Loucy (cell line): ENCODE measurements around the gene SCNN1A.

Experiments used
- H2AFZ ChIP-seq: fragments of 200-600 bp; sonication (generic); 2 replicates; pipeline ENCODE4 v1.6.0; 2016; ENCODE audit warnings: antibody characterized with exemption, mild to moderate bottlenecking, low read length, moderate library complexity
- H3F3A ChIP-seq: fragments of 200-600 bp; 2 replicates; pipeline ENCODE4 v1.6.0; 2016; ENCODE audit warnings: antibody characterized with exemption, low read depth, mild to moderate bottlenecking
- H3K27me3 ChIP-seq: fragments of 200-600 bp; sonication (generic); 2 replicates; pipeline ENCODE4 v1.6.1; 2014; ENCODE audit warnings: low read length, mild to moderate bottlenecking; ENCODE audit not compliant: insufficient read depth, poor library complexity, severe bottlenecking
- H3K36me3 ChIP-seq: fragments of 200-600 bp; sonication (generic); 2 replicates; pipeline ENCODE4 v1.6.1; 2016; ENCODE audit warnings: low read length; ENCODE audit not compliant: insufficient read depth
- H3K4me1 ChIP-seq: fragments of 200-600 bp; sonication (generic); 2 replicates; pipeline ENCODE4 v1.5.1; 2014; ENCODE audit warnings: low read length, mild to moderate bottlenecking; ENCODE audit not compliant: insufficient read depth, poor library complexity, severe bottlenecking
- H3K4me2 ChIP-seq: fragments of 200-600 bp; sonication (generic); 2 replicates; pipeline ENCODE4 v1.6.0; 2014; ENCODE audit warnings: antibody characterized with exemption, low read length, low read depth, mild to moderate bottlenecking; ENCODE audit not compliant: poor library complexity, severe bottlenecking
- H3K4me3 ChIP-seq: fragments of 200-600 bp; sonication (generic); 2 replicates; pipeline ENCODE4 v1.5.1; 2014; ENCODE audit warnings: low read length, mild to moderate bottlenecking, mixed read lengths; ENCODE audit not compliant: poor library complexity, severe bottlenecking
- H3K79me2 ChIP-seq: fragments of 200-600 bp; sonication (generic); 2 replicates; pipeline ENCODE4 v1.6.1; 2014; ENCODE audit warnings: low read length; ENCODE audit not compliant: insufficient read depth
- H3K9ac ChIP-seq: fragments of 200-600 bp; sonication (generic); 2 replicates; pipeline ENCODE4 v1.6.0; 2014; ENCODE audit warnings: mild to moderate bottlenecking, low read depth, low read length, moderate library complexity; ENCODE audit not compliant: poor library complexity, severe bottlenecking
- H3K9me2 ChIP-seq: fragments of 200-600 bp; sonication (generic); replicated peaks from 2 replicates; pipeline ENCODE4 v1.6.1; 2016; ENCODE audit warnings: low read depth, low read length, mixed read lengths
- H3K9me3 ChIP-seq: fragments of 200-600 bp; sonication (generic); 2 replicates; pipeline ENCODE4 v1.6.1; 2014; ENCODE audit warnings: mild to moderate bottlenecking, antibody characterized with exemption, low read length, low read depth; ENCODE audit not compliant: insufficient read depth
- H4K20me1 ChIP-seq: fragments of 200-600 bp; sonication (generic); 2 replicates; pipeline ENCODE4 v1.6.0; 2014; ENCODE audit warnings: antibody characterized with exemption, low read length, mild to moderate bottlenecking; ENCODE audit not compliant: insufficient read depth, poor library complexity, severe bottlenecking
- CTCF ChIP-seq: fragments of 200-600 bp; sonication (generic); conservative IDR thresholded peaks from 2 replicates; pipeline ENCODE4 v1.5.1; 2014; ENCODE audit warnings: mild to moderate bottlenecking, antibody characterized with exemption, low read length
- EZH2phosphoT487 ChIP-seq: fragments of 200-600 bp; IDR thresholded peaks from 2 replicates; pipeline ENCODE4 v1.6.1; 2018; ENCODE audit warnings: antibody characterized with exemption, mild to moderate bottlenecking, moderate library complexity, borderline replicate concordance

Gene SCNN1A

GRCh38 chr12:6386038-6386437 lies 10.7 kb upstream of the SCNN1A start:
- no peak overlapping the region for H3K4me2 ChIP-seq
- no peaks in the 10 kb centered on the region for H3K9me2 ChIP-seq
- H3K79me2 ChIP-seq = no peaks in the 10 kb centered on the region
- no peak overlapping the region for H3K4me3 ChIP-seq
- H3F3A ChIP-seq = no peaks in the 10 kb centered on the region
- no peak overlapping the region for H2AFZ ChIP-seq
- no peaks in the 10 kb centered on the region for H3K9me3 ChIP-seq
- TF ChIP-seq CTCF (no peak), EZH2phosphoT487 (no peak)
- no peaks in the 10 kb centered on the region for H3K27me3 ChIP-seq
- H3K4me1 ChIP-seq = no peaks in the 10 kb centered on the region
- H4K20me1 ChIP-seq = no peaks in the 10 kb centered on the region
- H3K9ac ChIP-seq = no peak overlapping the region
- no peaks in the 10 kb centered on the region for H3K36me3 ChIP-seq

GRCh38 chr12:6384499-6385436 lies 9.4 kb upstream of the SCNN1A start:
- H3K4me2 ChIP-seq = no peak overlapping the region
- no peak overlapping the region for H3K9ac ChIP-seq
- no peak overlapping the region for H3K4me3 ChIP-seq
- no peaks in the 10 kb centered on the region for H4K20me1 ChIP-seq
- H3K9me3 ChIP-seq = no peaks in the 10 kb centered on the region
- TF ChIP-seq CTCF = no peak
- no peak for TF ChIP-seq EZH2phosphoT487
- H3F3A ChIP-seq = no peaks in the 10 kb centered on the region
- no peaks in the 10 kb centered on the region for H3K9me2 ChIP-seq
- H3K27me3 ChIP-seq = no peaks in the 10 kb centered on the region
- no peak overlapping the region for H2AFZ ChIP-seq
- no peaks in the 10 kb centered on the region for H3K36me3 ChIP-seq
- H3K4me1 ChIP-seq = no peaks in the 10 kb centered on the region
- no peaks in the 10 kb centered on the region for H3K79me2 ChIP-seq

- no peaks in the 10 kb centered on the region for H4K20me1 ChIP-seq
- H3F3A ChIP-seq = no peaks in the 10 kb centered on the region
- H3K27me3 ChIP-seq = no peaks in the 10 kb centered on the region
- no peaks in the 10 kb centered on the region for H3K9me3 ChIP-seq
- TF ChIP-seq EZH2phosphoT487 (no peak), CTCF (no peak)
- H3K4me2 ChIP-seq = no peak within 1 kb of the TSS
- H3K79me2 ChIP-seq = no peaks in the 10 kb centered on the region
- H3K4me3 ChIP-seq = no peak within 1 kb of the TSS
- no peak within 1 kb of the TSS for H3K9ac ChIP-seq
- H3K9me2 ChIP-seq = no peaks in the 10 kb centered on the region
- H3K4me1 ChIP-seq = no peaks in the 10 kb centered on the region
- H2AFZ ChIP-seq = no peak within 1 kb of the TSS
- H3K36me3 ChIP-seq = no peaks in the 10 kb centered on the region
These were observed 8.5 kb upstream of the SCNN1A start, which contains the start of gene LTBR for GRCh38 chr12:6383572-6384498. Gene LTBR (plus strand): TSS chr12:6384162. CDS start chr12:6384359, 197 bp downstream.
